CD8-positive, alpha-beta memory T cell (primary cell): Measurements from ENCODE around the gene PDE11A. TPM values are rescaled to one million over a fixed set of nuclear protein-coding genes. Genes with fewer than 3 reads are reported as not detected.

Experiments used
- CTCF ChIA-PET: fragments of 350-600 bp; sonication (Branson Sonifier 250); formaldehyde crosslinking; loops from one replicate; lab custom pipeline; 2021; ENCODE audit warnings: antibody characterized with exemption; lab: Charles Lee
- POLR2A ChIA-PET: fragments of 350-600 bp; sonication (Branson Sonifier 250); formaldehyde crosslinking; loops from one replicate; lab custom pipeline; 2021; ENCODE audit warnings: antibody characterized with exemption; lab: Charles Lee
- DNase-seq, 5 donors: peaks; one replicate each; pipeline versions ENCODE4 v3.0.0 to v3.0.0-alpha.2; 2020 to 2022; ENCODE audit warnings: mixed read lengths in 1 of 5
- H3K27ac ChIP-seq: one replicate; pipeline ENCODE4 v1.7.0; 2013; ENCODE audit warnings: low read depth, mild to moderate bottlenecking, low read length, moderate library complexity
- H3K27me3 ChIP-seq: 2 replicates; pipeline ENCODE4 v1.7.0; 2013; ENCODE audit warnings: low read length, mild to moderate bottlenecking; ENCODE audit not compliant: insufficient read depth, poor library complexity, severe bottlenecking
- H3K36me3 ChIP-seq: 2 replicates; pipeline ENCODE4 v1.7.0; 2013; ENCODE audit warnings: mild to moderate bottlenecking, low read length, moderate library complexity; ENCODE audit not compliant: insufficient read depth
- H3K4me1 ChIP-seq: 2 replicates; pipeline ENCODE4 v1.7.0; 2013; ENCODE audit warnings: mild to moderate bottlenecking, low read length, moderate library complexity; ENCODE audit not compliant: insufficient read depth
- H3K4me3 ChIP-seq: 2 replicates; pipeline ENCODE4 v1.7.0; 2013; ENCODE audit warnings: mild to moderate bottlenecking, low read length
- H3K9me3 ChIP-seq: 2 replicates; pipeline ENCODE4 v1.7.0; 2013; ENCODE audit warnings: mild to moderate bottlenecking, low read length
- H3K27ac Mint-ChIP-seq, 8 donors: one replicate each; pipeline ENCODE4 v1.8.0; 2020 to 2021; ENCODE audit warnings: mixed read lengths in 8 of 8, mild to moderate bottlenecking in 6 of 8, inconsistent platforms in 3 of 8, moderate library complexity in 3 of 8
- H3K27me3 Mint-ChIP-seq, 2 donors: one replicate each; pipeline ENCODE4 v1.8.0; 2020 to 2021; ENCODE audit warnings: mixed read lengths in 2 of 2, mild to moderate bottlenecking in 1 of 2, moderate library complexity in 1 of 2
- H3K36me3 Mint-ChIP-seq, 3 donors: one replicate each; pipeline ENCODE4 v1.8.0; 2020 to 2021; ENCODE audit warnings: mixed read lengths in 3 of 3, inconsistent platforms in 1 of 3, mild to moderate bottlenecking in 1 of 3
- H3K4me1 Mint-ChIP-seq, 3 donors: one replicate each; pipeline ENCODE4 v1.8.0; 2020 to 2021; ENCODE audit warnings: mixed read lengths in 3 of 3, inconsistent platforms in 1 of 3, mild to moderate bottlenecking in 1 of 3
- H3K4me3 Mint-ChIP-seq, 7 donors: one replicate each; pipeline ENCODE4 v1.8.0; 2020 to 2021; ENCODE audit warnings: mixed read lengths in 7 of 7, mild to moderate bottlenecking in 6 of 7, moderate library complexity in 4 of 7, inconsistent platforms in 2 of 7
- H3K9me3 Mint-ChIP-seq, 5 donors: one replicate each; pipeline ENCODE4 v1.8.0; 2020 to 2022; ENCODE audit warnings: mixed read lengths in 5 of 5, mild to moderate bottlenecking in 3 of 5, moderate library complexity in 2 of 5, inconsistent platforms in 1 of 5
- polyA plus RNA-seq: library from polyadenylated mRNA; unstranded; fragments of 300-500 nt; fragmentation: Illumina TruSeq; gene quantifications from one replicate; pipeline ENCODE4 v1.2.3, GENCODE V29; 2021
- total RNA-seq, 2 experiments: library from RNA; stranded (reverse); gene quantifications; one replicate each; pipeline ENCODE4 v1.2.3, GENCODE V29; 2021

PDE11A gene
- total and polyA plus RNA-seq, 3 experiments from 2014 or later, result not detected

GRCh38 chr2:177640423-177640822, 432.2 kb downstream of the PDE11A start:
- Histone ChIP-seq H3K27me3 (no peaks in the 10 kb centered on the region), H3K27ac (no peak overlapping the region), H3K4me1 (no peaks in the 10 kb centered on the region), H3K9me3 (no peaks in the 10 kb centered on the region), H3K36me3 (no peaks in the 10 kb centered on the region), H3K4me3 (no peak overlapping the region)
- CTCF ChIA-PET, result no interaction called here
- no peak for DNase-seq
- Mint-ChIP-seq H3K9me3 (no peaks in the 10 kb centered on the region), H3K4me1 (no peaks in the 10 kb centered on the region), H3K36me3 (peaks cover 0 to 6% (median 0%) of the 10 kb centered on the region in 3 donors), H3K4me3 (no peak overlapping the region), H3K27ac (no peak overlapping the region), H3K27me3 (peaks cover 10 to 53% of the 10 kb centered on the region in 2 donors)
- POLR2A ChIA-PET, result no interaction called here

DNA sequence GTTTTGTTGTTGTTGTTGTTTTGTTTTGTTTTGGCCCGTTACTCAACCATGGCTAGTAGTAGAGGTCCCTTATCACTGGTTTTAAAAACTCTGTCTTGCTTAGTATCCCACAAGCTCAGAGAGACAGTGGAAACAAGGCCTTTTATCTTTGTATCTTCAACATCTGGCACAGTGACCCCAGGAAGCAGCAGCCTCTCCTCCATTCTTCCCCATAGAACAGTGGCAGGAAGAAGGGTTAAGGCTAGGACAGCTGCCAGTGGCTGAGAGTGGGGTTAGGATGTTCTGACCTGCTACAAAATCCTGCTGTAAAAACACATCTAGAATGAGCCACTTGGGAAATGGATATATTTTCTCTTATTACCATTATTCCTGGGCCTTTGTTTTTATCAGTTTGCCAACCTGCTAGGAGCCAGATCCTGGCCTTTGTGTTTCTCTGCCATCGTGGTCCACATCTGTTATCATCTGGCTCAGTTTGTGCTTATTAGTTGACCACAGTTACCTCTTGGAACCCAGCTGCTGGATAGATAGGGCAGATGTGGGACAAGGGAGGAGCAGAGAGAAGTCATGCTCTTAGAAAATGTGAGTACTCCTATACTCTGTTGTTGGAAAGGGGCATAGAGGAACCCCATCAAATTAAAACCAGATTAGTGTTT, 433.2 kb downstream of the PDE11A start:
- H3K4me3 ChIP-seq, result no peak overlapping the region
- peaks cover 0 to 6% (median 0%) of the 10 kb centered on the region in 3 donors for H3K36me3 Mint-ChIP-seq
- no peak overlapping the region for H3K27ac ChIP-seq
- H3K27me3 Mint-ChIP-seq, result peaks cover 10 to 53% of the 10 kb centered on the region in 2 donors
- H3K27me3 ChIP-seq, result no peaks in the 10 kb centered on the region
- no peak overlapping the region for H3K4me3 Mint-ChIP-seq
- no peaks in the 10 kb centered on the region for H3K9me3 Mint-ChIP-seq
- H3K4me1 ChIP-seq, result no peaks in the 10 kb centered on the region
- no peaks in the 10 kb centered on the region for H3K9me3 ChIP-seq
- CTCF ChIA-PET, result no interaction called here
- no peak for DNase-seq
- no peaks in the 10 kb centered on the region for H3K4me1 Mint-ChIP-seq
- POLR2A ChIA-PET, result no interaction called here
- no peak overlapping the region for H3K27ac Mint-ChIP-seq
- H3K36me3 ChIP-seq, result no peaks in the 10 kb centered on the region

DNA sequence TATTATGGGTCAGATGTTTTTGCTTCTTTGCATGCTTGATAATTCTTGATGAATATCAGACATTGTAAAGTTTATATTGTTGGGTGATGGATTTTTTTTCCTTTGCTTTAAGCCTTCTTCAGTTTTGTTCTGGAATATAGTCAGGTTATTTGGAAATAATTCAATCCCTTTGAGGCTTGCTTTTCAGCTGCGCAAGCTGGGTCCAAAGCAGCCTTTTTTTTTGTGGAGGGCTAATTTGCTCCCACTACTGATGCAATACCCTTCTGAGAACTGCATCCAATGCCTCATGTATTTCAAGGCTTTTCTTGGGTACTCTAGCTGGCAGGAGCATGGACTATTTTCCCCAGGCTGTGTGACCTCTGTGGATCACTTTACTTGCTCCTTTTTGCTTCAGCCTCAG, 434.1 kb downstream of the PDE11A start:
- Mint-ChIP-seq H3K27ac (no peak overlapping the region), H3K4me1 (no peaks in the 10 kb centered on the region), H3K9me3 (no peaks in the 10 kb centered on the region), H3K27me3 (peaks cover 10 to 48% of the 10 kb centered on the region in 2 donors), H3K4me3 (no peak overlapping the region), H3K36me3 (peaks cover 0 to 6% (median 0%) of the 10 kb centered on the region in 3 donors)
- no peak for DNase-seq
- H3K9me3 ChIP-seq, result no peaks in the 10 kb centered on the region
- H3K4me3 ChIP-seq, result no peak overlapping the region
- no peak overlapping the region for H3K27ac ChIP-seq
- no peaks in the 10 kb centered on the region for H3K36me3 ChIP-seq
- POLR2A ChIA-PET, result no interaction called here
- H3K27me3 ChIP-seq, result no peaks in the 10 kb centered on the region
- CTCF ChIA-PET, result no interaction called here
- H3K4me1 ChIP-seq, result no peaks in the 10 kb centered on the region

- H3K36me3 Mint-ChIP-seq, result no peaks in the 10 kb centered on the region
- no peaks in the 10 kb centered on the region for H3K9me3 ChIP-seq
- H3K4me1 ChIP-seq, result no peaks in the 10 kb centered on the region
- ChIA-PET POLR2A (no interaction called here), CTCF (no interaction called here)
- no peaks in the 10 kb centered on the region for H3K4me1 Mint-ChIP-seq
- H3K27me3 ChIP-seq, result no peaks in the 10 kb centered on the region
- peaks cover 0 to 41% of the 10 kb centered on the region in 2 donors for H3K27me3 Mint-ChIP-seq
- H3K27ac ChIP-seq, result no peak overlapping the region
- no peak overlapping the region for H3K27ac Mint-ChIP-seq
- H3K36me3 ChIP-seq, result no peaks in the 10 kb centered on the region
- H3K4me3 Mint-ChIP-seq, result no peak overlapping the region
- H3K9me3 Mint-ChIP-seq, result no peaks in the 10 kb centered on the region
- no peak overlapping the region for H3K4me3 ChIP-seq
- no peak for DNase-seq
Measured at GRCh38 chr2:177636672-177637071, 435.9 kb downstream of the PDE11A start.

- H3K4me1 ChIP-seq, result no peaks in the 10 kb centered on the region
- POLR2A ChIA-PET, result no interaction called here
- no peak overlapping the region for H3K27ac ChIP-seq
- Mint-ChIP-seq H3K4me1 (no peaks in the 10 kb centered on the region), H3K4me3 (no peak overlapping the region), H3K27ac (no peak overlapping the region), H3K36me3 (no peaks in the 10 kb centered on the region), H3K27me3 (peaks cover 0 to 34% of the 10 kb centered on the region in 2 donors), H3K9me3 (no peaks in the 10 kb centered on the region)
- H3K9me3 ChIP-seq, result no peaks in the 10 kb centered on the region
- H3K4me3 ChIP-seq, result no peak overlapping the region
- DNase-seq, result no peak
- CTCF ChIA-PET, result no interaction called here
- H3K27me3 ChIP-seq, result no peaks in the 10 kb centered on the region
- no peaks in the 10 kb centered on the region for H3K36me3 ChIP-seq
Measured at GRCh38 chr2:177635696-177636095, 436.9 kb downstream of the PDE11A start.

DNA sequence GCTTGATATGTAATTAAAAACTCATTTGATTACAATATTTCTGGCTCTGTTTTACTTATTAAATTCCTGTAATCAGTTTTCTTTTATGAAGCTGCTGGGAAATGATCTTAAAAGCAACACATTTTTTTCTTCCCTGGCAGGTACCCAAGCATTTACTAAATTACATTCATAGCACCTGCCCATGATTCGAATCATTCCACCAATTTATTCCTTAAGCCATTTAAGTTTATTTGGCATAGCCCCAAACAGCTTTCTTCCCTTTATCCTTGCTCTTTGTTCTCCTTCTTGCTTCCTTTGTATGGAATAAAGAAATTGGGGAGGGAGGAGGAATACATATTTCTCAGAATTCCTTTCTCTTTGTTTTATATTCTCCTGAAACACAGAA, 438.7 kb downstream of the PDE11A start:
- no peak overlapping the region for H3K27ac ChIP-seq
- no peak overlapping the region for H3K27ac Mint-ChIP-seq
- DNase-seq, result no peak

GRCh38 chr2:177633111-177633510, 439.5 kb downstream of the PDE11A start:
- no peak overlapping the region for H3K27ac Mint-ChIP-seq
- CTCF ChIA-PET, result no interaction called here

More for the DNA sequence above, 438.7 kb downstream of the PDE11A start:
- H3K4me3 ChIP-seq, result no peak overlapping the region
- no peaks in the 10 kb centered on the region for H3K36me3 ChIP-seq
- no peaks in the 10 kb centered on the region for H3K27me3 ChIP-seq
- Mint-ChIP-seq H3K4me3 (no peak overlapping the region), H3K36me3 (no peaks in the 10 kb centered on the region), H3K4me1 (no peaks in the 10 kb centered on the region), H3K9me3 (no peaks in the 10 kb centered on the region), H3K27me3 (peaks cover 2 to 28% of the 10 kb centered on the region in 2 donors)
- no peaks in the 10 kb centered on the region for H3K4me1 ChIP-seq
- POLR2A ChIA-PET, result no interaction called here
- CTCF ChIA-PET, result no interaction called here
- H3K9me3 ChIP-seq, result no peaks in the 10 kb centered on the region

GRCh38 chr2:177631680-177632079, 440.9 kb downstream of the PDE11A start:
- Histone ChIP-seq H3K27ac (no peak overlapping the region), H3K9me3 (no peaks in the 10 kb centered on the region), H3K27me3 (peaks cover 4% of the 10 kb centered on the region), H3K4me1 (no peaks in the 10 kb centered on the region), H3K4me3 (no peak overlapping the region), H3K36me3 (no peaks in the 10 kb centered on the region)
- no peak overlapping the region for H3K4me3 Mint-ChIP-seq
- no peaks in the 10 kb centered on the region for H3K4me1 Mint-ChIP-seq
- ChIA-PET CTCF (no interaction called here), POLR2A (no interaction called here)
- no peaks in the 10 kb centered on the region for H3K9me3 Mint-ChIP-seq
- no peak overlapping the region for H3K27ac Mint-ChIP-seq
- no peak for DNase-seq
- peaks cover 0 to 1% (median 0%) of the 10 kb centered on the region in 3 donors for H3K36me3 Mint-ChIP-seq
- H3K27me3 Mint-ChIP-seq, result peaks cover 7 to 33% of the 10 kb centered on the region in 2 donors

More at GRCh38 chr2:177633111-177633510, 439.5 kb downstream of the PDE11A start:
- Histone ChIP-seq H3K9me3 (no peaks in the 10 kb centered on the region), H3K36me3 (no peaks in the 10 kb centered on the region), H3K27ac (no peak overlapping the region), H3K4me3 (no peak overlapping the region), H3K4me1 (no peaks in the 10 kb centered on the region), H3K27me3 (peaks cover 3% of the 10 kb centered on the region)
- Mint-ChIP-seq H3K9me3 (no peaks in the 10 kb centered on the region), H3K4me1 (no peaks in the 10 kb centered on the region), H3K4me3 (no peak overlapping the region), H3K27me3 (peaks cover 5 to 31% of the 10 kb centered on the region in 2 donors), H3K36me3 (no peaks in the 10 kb centered on the region)
- POLR2A ChIA-PET, result no interaction called here
- DNase-seq, result no peak
